T-helper 1 cell treated with Interleukin-12 subunit alpha and Interleukin-12 subunit beta and Interleukin-4 antibody, amounts not matched to agents 30 μg/mL and 1 μg/mL, for 36 hours (primary cell): Measurements from ENCODE around the gene FAM53B.
A peak's percentile ranks its signal among the peaks of the same experiment; 100 is the strongest.

Source experiments
- H3K27ac Mint-ChIP-seq: one replicate; pipeline ENCODE4 v1.8.0; 2021; ENCODE audit warnings: mild to moderate bottlenecking, mixed read lengths
- H3K27me3 Mint-ChIP-seq: one replicate; pipeline ENCODE4 v1.8.0; 2021; ENCODE audit warnings: low read depth, mixed read lengths
- H3K36me3 Mint-ChIP-seq: one replicate; pipeline ENCODE4 v1.8.0; 2021; ENCODE audit warnings: low read depth, mixed read lengths
- H3K4me1 Mint-ChIP-seq: one replicate; pipeline ENCODE4 v1.8.0; 2021; ENCODE audit warnings: low read depth, mixed read lengths
- H3K4me3 Mint-ChIP-seq: one replicate; pipeline ENCODE4 v1.8.0; 2021; ENCODE audit warnings: mild to moderate bottlenecking, moderate library complexity, mixed read lengths
- H3K9me3 Mint-ChIP-seq: one replicate; pipeline ENCODE4 v1.8.0; 2021; ENCODE audit warnings: mixed read lengths

FAM53B gene

GRCh38 chr10:124648131-124648475 is 96.1 kb downstream of the FAM53B start:
- peak overlapping the region; percentile 64 for H3K4me3 Mint-ChIP-seq
- H3K4me1 Mint-ChIP-seq = peaks cover 71% of the 10 kb centered on the region
- peaks cover 14% of the 10 kb centered on the region for H3K36me3 Mint-ChIP-seq
- peak overlapping the region; percentile 94 for H3K27ac Mint-ChIP-seq
- no peaks in the 10 kb centered on the region for H3K9me3 Mint-ChIP-seq
- no peaks in the 10 kb centered on the region for H3K27me3 Mint-ChIP-seq

- H3K36me3 Mint-ChIP-seq = peaks cover 17% of the 10 kb centered on the region
- H3K27me3 Mint-ChIP-seq = no peaks in the 10 kb centered on the region
- peak overlapping the region; percentile 64 for H3K4me3 Mint-ChIP-seq
- H3K4me1 Mint-ChIP-seq = peaks cover 73% of the 10 kb centered on the region
- H3K9me3 Mint-ChIP-seq = no peaks in the 10 kb centered on the region
- H3K27ac Mint-ChIP-seq = peak overlapping the region; percentile 94
These were observed 96.6 kb downstream of the FAM53B start for GRCh38 chr10:124647421-124648130.

- peaks cover 19% of the 10 kb centered on the region for H3K36me3 Mint-ChIP-seq
These were observed 97.5 kb downstream of the FAM53B start for GRCh38 chr10:124646483-124647352.

GRCh38 chr10:124645467-124646095 is 98.6 kb downstream of the FAM53B start:
- Mint-ChIP-seq H3K4me3 (no peak overlapping the region), H3K27ac (no peak overlapping the region), H3K9me3 (no peaks in the 10 kb centered on the region), H3K36me3 (peaks cover 16% of the 10 kb centered on the region), H3K27me3 (no peaks in the 10 kb centered on the region), H3K4me1 (peaks cover 70% of the 10 kb centered on the region)

More at GRCh38 chr10:124646483-124647352, 97.5 kb downstream of the FAM53B start:
- Mint-ChIP-seq H3K27me3 (no peaks in the 10 kb centered on the region), H3K9me3 (no peaks in the 10 kb centered on the region), H3K4me3 (peak overlapping the region; percentile 64), H3K27ac (peak overlapping the region; percentile 94), H3K4me1 (peaks cover 69% of the 10 kb centered on the region)

DNA sequence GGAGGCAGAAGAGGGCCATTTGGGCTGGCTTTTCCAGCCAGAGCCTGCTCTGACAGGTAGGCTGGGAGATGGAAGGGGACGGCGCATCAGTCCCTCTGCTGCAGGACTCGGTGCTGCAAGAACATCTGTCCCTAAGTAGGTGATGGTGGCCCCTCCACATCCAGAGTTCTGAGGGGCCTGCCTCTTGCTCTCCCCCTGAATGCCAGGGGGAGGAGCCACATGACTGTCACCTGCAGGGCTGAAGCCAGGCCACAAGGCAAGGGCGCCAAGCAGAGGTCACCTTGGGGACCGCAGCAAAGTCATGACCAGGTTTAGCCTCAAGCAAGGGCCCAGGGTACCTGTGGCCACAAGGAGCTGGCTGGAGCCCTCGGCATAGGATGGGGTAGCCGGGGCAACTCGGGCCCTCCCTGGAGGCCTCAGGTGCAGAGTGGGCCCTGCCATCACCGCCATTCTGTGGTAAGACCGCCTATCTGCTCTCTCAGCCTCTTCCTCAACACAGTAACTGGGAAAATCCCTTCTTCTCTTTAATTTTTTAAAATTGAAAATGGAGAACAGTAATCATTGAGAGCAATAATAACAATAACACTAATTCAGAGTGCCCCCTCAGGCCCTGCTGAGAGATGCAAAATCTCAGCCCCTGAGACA is 99.3 kb downstream of the FAM53B start:
- H3K27ac Mint-ChIP-seq = no peak overlapping the region
- H3K4me3 Mint-ChIP-seq = no peak overlapping the region
- H3K36me3 Mint-ChIP-seq = peaks cover 13% of the 10 kb centered on the region
- H3K27me3 Mint-ChIP-seq = no peaks in the 10 kb centered on the region
- H3K9me3 Mint-ChIP-seq = no peaks in the 10 kb centered on the region
- peaks cover 69% of the 10 kb centered on the region for H3K4me1 Mint-ChIP-seq

DNA sequence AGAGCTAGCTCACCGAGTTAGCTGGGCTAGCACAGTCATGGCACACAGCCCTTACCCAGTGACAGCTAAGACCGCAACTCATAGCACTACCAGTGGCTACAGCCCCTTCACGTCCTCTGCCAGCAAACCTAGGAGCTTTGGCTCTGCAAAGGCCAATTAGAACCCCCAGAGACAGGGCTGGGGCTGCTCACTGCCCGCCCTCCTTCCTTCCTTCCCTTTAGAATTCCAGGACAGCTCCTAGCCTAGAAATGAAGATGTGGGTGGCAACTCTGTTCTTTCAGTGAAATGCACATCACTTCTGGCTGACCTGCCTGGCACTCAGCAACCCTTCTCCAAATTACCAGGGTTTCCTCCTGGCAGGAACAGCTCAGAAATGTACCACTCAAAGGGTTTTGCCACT is 99.9 kb downstream of the FAM53B start:
- Mint-ChIP-seq H3K4me3 (no peak overlapping the region), H3K27me3 (no peaks in the 10 kb centered on the region), H3K36me3 (peaks cover 11% of the 10 kb centered on the region), H3K4me1 (peaks cover 63% of the 10 kb centered on the region), H3K27ac (no peak overlapping the region), H3K9me3 (no peaks in the 10 kb centered on the region)

DNA sequence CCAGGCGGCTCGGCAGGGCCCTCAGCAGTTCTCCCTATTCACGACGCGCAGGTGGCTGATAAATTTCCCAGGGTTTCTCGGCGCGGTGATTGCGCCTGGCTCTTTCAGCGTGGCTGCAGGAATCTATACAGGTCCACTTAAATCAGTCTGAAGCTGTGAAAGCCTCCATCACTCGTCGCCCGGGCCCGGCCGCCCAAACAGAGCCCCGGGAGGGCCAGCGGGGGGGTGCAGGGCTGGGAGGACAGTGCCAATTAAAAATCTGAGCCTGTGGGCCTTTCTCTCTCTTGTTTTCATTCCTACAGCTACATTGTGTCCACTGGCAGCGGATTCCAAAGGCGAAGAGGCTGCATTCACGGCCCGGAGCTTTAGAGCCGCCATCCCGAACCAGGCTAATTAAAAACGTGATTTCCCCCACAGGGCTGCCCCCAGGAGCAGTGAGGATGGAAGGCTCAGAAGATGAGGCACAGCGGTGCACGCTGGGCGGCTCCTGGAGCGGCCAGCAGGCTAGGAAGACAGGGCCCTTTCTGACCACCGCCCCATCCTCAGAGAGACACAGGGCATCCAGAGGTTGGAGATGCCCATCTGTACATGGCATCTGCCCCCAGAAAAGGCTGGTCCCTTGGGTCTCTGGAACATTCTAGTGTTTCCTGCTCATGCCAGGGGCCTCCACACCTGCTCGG is 100.7 kb downstream of the FAM53B start:
- Mint-ChIP-seq H3K36me3 (peaks cover 11% of the 10 kb centered on the region), H3K9me3 (no peaks in the 10 kb centered on the region), H3K27me3 (no peaks in the 10 kb centered on the region), H3K4me1 (peaks cover 56% of the 10 kb centered on the region), H3K4me3 (no peak overlapping the region), H3K27ac (no peak overlapping the region)

DNA sequence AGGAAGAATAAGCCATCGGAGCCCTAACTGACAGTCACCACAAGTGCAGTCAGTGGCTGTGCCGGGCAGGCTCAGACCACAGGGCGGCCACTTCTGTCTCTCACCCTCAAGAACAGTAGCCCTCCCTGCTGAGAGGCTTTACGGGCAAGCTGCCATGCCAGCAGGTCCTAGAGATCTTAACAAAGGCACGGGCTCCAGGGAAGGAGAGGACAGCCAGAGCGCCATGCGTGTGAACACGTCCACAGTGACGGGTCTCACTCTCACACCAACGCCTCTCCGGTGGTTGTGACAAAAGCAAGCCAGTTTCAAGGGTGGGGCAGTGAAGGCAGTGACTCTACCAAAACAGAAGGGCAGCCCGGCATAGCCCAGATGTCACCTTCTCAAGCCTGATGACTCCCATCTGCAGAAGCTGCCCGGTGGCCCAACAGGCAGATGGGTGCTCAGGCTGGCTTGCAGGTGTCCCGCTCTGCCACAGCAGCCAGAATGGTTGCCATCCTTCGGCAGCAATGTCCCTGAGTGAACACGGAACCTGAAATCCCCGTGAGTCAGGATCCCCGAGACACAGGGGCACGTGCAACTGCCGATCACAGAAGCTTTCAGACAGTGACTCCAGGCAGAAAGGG is 102.0 kb downstream of the FAM53B start:
- H3K36me3 Mint-ChIP-seq = peaks cover 8% of the 10 kb centered on the region
- no peaks in the 10 kb centered on the region for H3K9me3 Mint-ChIP-seq
- H3K4me3 Mint-ChIP-seq = no peak overlapping the region
- no peaks in the 10 kb centered on the region for H3K27me3 Mint-ChIP-seq
- H3K27ac Mint-ChIP-seq = no peak overlapping the region
- peaks cover 52% of the 10 kb centered on the region for H3K4me1 Mint-ChIP-seq

DNA sequence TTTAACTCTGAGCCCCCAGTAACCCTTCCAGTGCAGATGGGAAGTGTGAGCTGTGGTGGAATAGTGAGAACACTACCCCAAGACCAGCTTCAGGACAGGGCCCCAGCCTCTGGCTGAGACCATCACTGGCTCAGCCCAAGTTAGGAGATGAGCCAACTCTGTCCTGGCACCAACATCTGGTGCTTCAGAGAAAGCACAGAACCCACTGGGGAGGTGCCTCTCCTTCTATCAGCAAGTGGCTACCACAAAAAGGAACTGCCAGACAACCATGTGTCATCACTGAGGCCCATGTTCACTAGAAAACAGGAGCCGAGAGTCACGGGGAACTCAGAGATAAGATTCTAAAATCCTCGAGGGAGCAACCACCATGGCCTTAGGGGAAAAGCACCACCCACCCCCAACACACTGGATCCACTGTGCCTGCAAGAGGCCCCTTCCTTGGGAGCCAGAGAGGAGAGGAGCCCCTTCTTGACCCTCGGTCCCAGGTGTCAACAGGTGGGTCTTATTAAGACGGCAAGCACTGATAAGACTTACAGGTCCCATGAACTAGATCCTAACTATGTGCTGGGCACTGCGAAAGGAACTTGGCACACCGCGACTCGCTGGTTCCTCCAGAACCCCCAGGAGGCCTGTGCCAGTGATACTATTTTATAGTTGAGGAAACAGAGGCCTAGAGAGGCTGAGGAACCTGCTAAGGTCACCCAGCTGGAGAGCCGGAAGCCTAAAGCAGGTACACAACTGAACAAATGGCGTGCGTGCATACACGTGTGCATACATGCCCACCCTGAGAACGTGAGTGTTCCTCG is 102.7 kb downstream of the FAM53B start:
- Mint-ChIP-seq H3K4me1 (peaks cover 50% of the 10 kb centered on the region), H3K27me3 (no peaks in the 10 kb centered on the region), H3K9me3 (no peaks in the 10 kb centered on the region), H3K36me3 (peaks cover 9% of the 10 kb centered on the region), H3K4me3 (peak overlapping the region; percentile 22), H3K27ac (peak overlapping the region; percentile 76)

DNA sequence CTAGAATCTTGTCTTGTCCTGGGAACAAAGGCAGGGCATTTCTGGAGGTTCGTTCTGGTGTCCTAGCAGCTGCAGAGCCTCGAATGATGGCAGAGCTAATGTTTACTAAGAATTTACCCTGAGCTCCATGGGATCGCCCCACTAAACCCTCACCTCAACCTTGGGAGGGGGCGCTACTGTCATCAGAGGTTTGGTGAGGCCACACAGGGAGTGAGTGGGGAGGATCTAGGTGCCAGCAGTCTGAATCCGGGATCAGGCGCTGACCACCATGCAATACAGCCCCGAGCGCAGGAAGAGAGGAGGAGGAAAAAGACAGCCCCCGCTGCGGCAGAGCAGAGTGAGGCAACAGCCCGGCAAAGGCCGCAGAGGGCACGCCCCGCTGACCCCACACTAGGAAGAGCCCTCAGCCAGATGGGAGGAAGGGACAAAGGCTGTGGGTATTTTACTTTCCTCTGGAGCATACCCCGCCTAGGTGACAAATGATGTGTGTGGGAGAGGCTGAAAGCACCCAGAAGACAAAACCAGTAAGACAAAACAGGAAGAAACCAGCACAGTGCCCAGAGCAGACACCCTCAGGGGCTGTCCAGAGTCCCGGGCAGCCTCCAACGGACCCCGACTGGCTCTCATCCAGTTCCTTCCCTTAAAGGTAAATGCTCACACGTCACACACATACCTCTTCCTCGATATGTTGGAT is 103.5 kb downstream of the FAM53B start:
- Mint-ChIP-seq H3K4me1 (peaks cover 48% of the 10 kb centered on the region), H3K27ac (peak overlapping the region; percentile 76), H3K4me3 (peak overlapping the region; percentile 59), H3K9me3 (no peaks in the 10 kb centered on the region), H3K36me3 (peaks cover 11% of the 10 kb centered on the region), H3K27me3 (no peaks in the 10 kb centered on the region)

GRCh38 chr10:124640056-124640455 is 104.1 kb downstream of the FAM53B start:
- no peak overlapping the region for H3K4me3 Mint-ChIP-seq
- peaks cover 4% of the 10 kb centered on the region for H3K9me3 Mint-ChIP-seq
- peaks cover 11% of the 10 kb centered on the region for H3K36me3 Mint-ChIP-seq
- peaks cover 48% of the 10 kb centered on the region for H3K4me1 Mint-ChIP-seq
- H3K27me3 Mint-ChIP-seq = no peaks in the 10 kb centered on the region
- no peak overlapping the region for H3K27ac Mint-ChIP-seq

- peaks cover 6% of the 10 kb centered on the region for H3K9me3 Mint-ChIP-seq
- no peak overlapping the region for H3K27ac Mint-ChIP-seq
- peaks cover 12% of the 10 kb centered on the region for H3K36me3 Mint-ChIP-seq
- H3K4me3 Mint-ChIP-seq = no peak overlapping the region
- no peaks in the 10 kb centered on the region for H3K27me3 Mint-ChIP-seq
- peaks cover 48% of the 10 kb centered on the region for H3K4me1 Mint-ChIP-seq
These were observed 104.5 kb downstream of the FAM53B start for GRCh38 chr10:124639646-124640045.
